HUES64 (cell line): ENCODE data around the gene BRMS1.

Experiments
- H3K27ac ChIP-seq: 2 replicates; pipeline ENCODE4 v1.7.0; 2013; ENCODE audit warnings: low read depth, low read length, inconsistent platforms
- H3K27me3 ChIP-seq: 2 replicates; pipeline ENCODE4 v1.6.1; 2013; ENCODE audit warnings: mild to moderate bottlenecking, low read length; ENCODE audit not compliant: insufficient read depth
- H3K36me3 ChIP-seq: 2 replicates; pipeline ENCODE4 v1.6.1; 2013; ENCODE audit warnings: mild to moderate bottlenecking, low read length; ENCODE audit not compliant: insufficient read depth
- H3K4me1 ChIP-seq: 2 replicates; pipeline ENCODE4 v1.6.1; 2013; ENCODE audit warnings: mild to moderate bottlenecking, low read length, moderate library complexity; ENCODE audit not compliant: insufficient read depth
- H3K4me3 ChIP-seq: 2 replicates; pipeline ENCODE4 v1.5.1; 2013; ENCODE audit warnings: mild to moderate bottlenecking, low read length, moderate library complexity
- H3K9ac ChIP-seq: 2 replicates; pipeline ENCODE4 v1.6.1; 2013; ENCODE audit warnings: mild to moderate bottlenecking, low read depth, low read length
- H3K9me3 ChIP-seq: 2 replicates; pipeline ENCODE4 v1.6.1; 2013; ENCODE audit warnings: low read depth, low read length; ENCODE audit not compliant: insufficient read depth
- WGBS: fragments of 150-250, 120-280 bp; methylation state at CpG from one replicate; pipeline ENCODE4 v1.1.7; 2013; ENCODE audit warnings: missing lambda C conversion rate; 5-methylcytosine and 5-hydroxymethylcytosine counted together

The BRMS1 gene

GRCh38 chr11:66292543-66293332 is 52.2 kb downstream of the BRMS1 start:
- H3K36me3 ChIP-seq = no peaks in the 10 kb centered on the region
- H3K27ac ChIP-seq = no peak overlapping the region
- no peaks in the 10 kb centered on the region for H3K9me3 ChIP-seq
- peaks cover 37% of the 10 kb centered on the region for H3K27me3 ChIP-seq
- 70% methylated on average over 17 of the region's 17 CpGs for WGBS
- H3K9ac ChIP-seq = no peak overlapping the region
- H3K4me3 ChIP-seq = peak overlapping the region; percentile 59
- peaks cover 8% of the 10 kb centered on the region; the same call in 1 of the 2 replicates for H3K4me1 ChIP-seq

GRCh38 chr11:66291706-66292542 is 53.0 kb downstream of the BRMS1 start, which contains the start of gene TMEM151A:
Gene TMEM151A, plus strand, starts transcription at chr11:66291894. Its CDS starts 120 bp downstream, at chr11:66292014.
- no peak within 1 kb of the TSS for H3K9ac ChIP-seq
- 0 out of 2 replicates have a peak, but pooled peaks cover under 1% of the 10 kb centered on the region for H3K36me3 ChIP-seq
- no peak within 1 kb of the TSS for H3K27ac ChIP-seq
- 2% methylated on average over 95 of the region's 95 CpGs for WGBS
- peaks cover 37% of the 10 kb centered on the region for H3K27me3 ChIP-seq
- peak within 1 kb of the TSS; percentile 59 for H3K4me3 ChIP-seq
- H3K9me3 ChIP-seq = no peaks in the 10 kb centered on the region
- H3K4me1 ChIP-seq = peaks cover 5% of the 10 kb centered on the region; the same call in 1 of the 2 replicates

GRCh38 chr11:66291303-66291705 is 53.6 kb downstream of the BRMS1 start:
- peak overlapping the region; percentile 59 for H3K4me3 ChIP-seq
- no peaks in the 10 kb centered on the region for H3K9me3 ChIP-seq
- H3K4me1 ChIP-seq = peaks cover 5% of the 10 kb centered on the region; the same call in 1 of the 2 replicates
- H3K27ac ChIP-seq = no peak overlapping the region
- H3K9ac ChIP-seq = no peak overlapping the region
- 0 out of 2 replicates have a peak, but pooled peaks cover 5% of the 10 kb centered on the region for H3K36me3 ChIP-seq
- H3K27me3 ChIP-seq = peaks cover 37% of the 10 kb centered on the region
- WGBS = 18% methylated on average over 16 of the region's 16 CpGs

GRCh38 chr11:66290330-66290621 is 54.6 kb downstream of the BRMS1 start:
- 89% methylated on average over 2 of the region's 2 CpGs for WGBS
- H3K27ac ChIP-seq = no peak overlapping the region
- H3K36me3 ChIP-seq = peaks cover 11% of the 10 kb centered on the region; the same call in 1 of the 2 replicates
- H3K9me3 ChIP-seq = no peaks in the 10 kb centered on the region
- peak overlapping the region; percentile 69; the same call in 1 of the 2 replicates for H3K4me3 ChIP-seq
- H3K4me1 ChIP-seq = peaks cover 5% of the 10 kb centered on the region; the same call in 1 of the 2 replicates
- H3K27me3 ChIP-seq = peaks cover 37% of the 10 kb centered on the region
- no peak overlapping the region for H3K9ac ChIP-seq

GRCh38 chr11:66289548-66290329 is 55.2 kb downstream of the BRMS1 start:
- H3K9me3 ChIP-seq = no peaks in the 10 kb centered on the region
- peak overlapping the region; percentile 83; the same call in 1 of the 2 replicates for H3K27ac ChIP-seq
- 13% methylated on average over 36 of the region's 36 CpGs for WGBS
- H3K36me3 ChIP-seq = peaks cover 11% of the 10 kb centered on the region; the same call in 1 of the 2 replicates
- peaks cover 37% of the 10 kb centered on the region for H3K27me3 ChIP-seq
- H3K9ac ChIP-seq = peak overlapping the region; percentile 52; the same call in 1 of the 2 replicates
- H3K4me3 ChIP-seq = peak overlapping the region; percentile 69
- H3K4me1 ChIP-seq = peaks cover 5% of the 10 kb centered on the region; the same call in 1 of the 2 replicates

- peak within 1 kb of the TSS; percentile 76 for H3K9ac ChIP-seq
- peaks cover 37% of the 10 kb centered on the region for H3K27me3 ChIP-seq
- WGBS = under 1% methylated on average over 87 of the region's 87 CpGs
- no peaks in the 10 kb centered on the region for H3K9me3 ChIP-seq
- H3K4me3 ChIP-seq = peak within 1 kb of the TSS; percentile 69
- peak within 1 kb of the TSS; percentile 83; the same call in 1 of the 2 replicates for H3K27ac ChIP-seq
- peaks cover 5% of the 10 kb centered on the region; the same call in 1 of the 2 replicates for H3K4me1 ChIP-seq
- H3K36me3 ChIP-seq = peaks cover 15% of the 10 kb centered on the region
These were observed 56.0 kb downstream of the BRMS1 start, which contains the start of gene YIF1A for GRCh38 chr11:66288671-66289547. Gene YIF1A, minus strand, starts transcription at chr11:66289143. Its CDS starts 158 bp downstream, at chr11:66288985.

GRCh38 chr11:66287889-66288670 is 56.8 kb downstream of the BRMS1 start:
- peak overlapping the region; percentile 76 for H3K9ac ChIP-seq
- WGBS = 57% methylated on average over 20 of the region's 20 CpGs
- H3K9me3 ChIP-seq = no peaks in the 10 kb centered on the region
- peaks cover 34% of the 10 kb centered on the region for H3K27me3 ChIP-seq
- H3K36me3 ChIP-seq = peaks cover 15% of the 10 kb centered on the region
- peaks cover 5% of the 10 kb centered on the region; the same call in 1 of the 2 replicates for H3K4me1 ChIP-seq
- H3K27ac ChIP-seq = peak overlapping the region; percentile 72; the same call in 1 of the 2 replicates
- peak overlapping the region; percentile 69 for H3K4me3 ChIP-seq
